Midbrain (tissue), 1 donor: ENCODE measurements around the gene PDZD2.
"Not testable (repeated sequence)": the region's sequence is repeated elsewhere in the genome, so short reads cannot be mapped to it uniquely, and the experiment has no call there.

Experiments
- DNase-seq: peaks from one replicate; lab custom pipeline; 2025; lab: John Stamatoyannopoulos, UW

The PDZD2 gene

GRCh38 chr5:32100691-32101302, 461.9 kb downstream of the PDZD2 start:
- no peak for DNase-seq

- no peak for DNase-seq
Observed at GRCh38 chr5:32102254-32102986, 463.5 kb downstream of the PDZD2 start.

DNA sequence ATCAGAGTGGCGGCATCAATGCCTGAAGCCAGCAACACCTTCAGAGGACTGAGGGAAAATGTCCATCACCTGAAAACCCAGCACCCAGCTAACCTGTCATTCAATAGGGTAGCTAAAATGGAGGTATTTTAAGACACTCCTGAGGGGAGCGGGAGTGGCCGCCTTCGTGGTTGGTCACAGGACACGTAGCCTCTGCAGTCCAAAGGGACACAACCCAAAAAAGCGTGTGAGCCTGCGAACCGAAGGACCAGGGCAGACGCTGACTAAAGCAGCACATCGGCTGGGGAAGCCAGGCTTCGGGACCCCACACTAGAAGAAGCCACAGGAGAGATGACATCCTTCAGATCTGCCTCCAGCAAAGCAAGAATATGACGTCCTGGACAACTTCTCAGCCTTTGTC, 464.6 kb downstream of the PDZD2 start:
- DNase-seq = no peak

DNA sequence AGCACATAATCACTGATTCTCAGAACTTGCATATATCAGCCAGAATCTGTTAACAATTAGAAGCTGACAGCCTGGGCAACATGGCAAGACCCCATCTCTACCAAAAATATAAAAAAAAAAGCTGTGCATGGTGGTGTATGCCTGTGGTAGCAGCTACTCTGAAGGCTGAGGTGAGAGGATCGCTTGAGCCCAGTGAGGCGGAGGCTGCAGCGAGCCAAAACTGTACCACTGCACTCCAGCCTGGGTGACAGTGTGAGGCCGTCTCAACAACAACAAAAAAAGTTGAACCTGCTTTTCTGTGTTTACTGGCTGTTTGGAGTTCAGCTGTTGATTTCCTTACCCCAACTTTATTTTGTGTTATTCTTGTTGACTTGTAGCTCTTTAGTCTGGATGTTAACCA, 468.4 kb downstream of the PDZD2 start:
- no peak for DNase-seq

GRCh38 chr5:32108167-32108566, 469.2 kb downstream of the PDZD2 start:
- DNase-seq = no peak

DNA sequence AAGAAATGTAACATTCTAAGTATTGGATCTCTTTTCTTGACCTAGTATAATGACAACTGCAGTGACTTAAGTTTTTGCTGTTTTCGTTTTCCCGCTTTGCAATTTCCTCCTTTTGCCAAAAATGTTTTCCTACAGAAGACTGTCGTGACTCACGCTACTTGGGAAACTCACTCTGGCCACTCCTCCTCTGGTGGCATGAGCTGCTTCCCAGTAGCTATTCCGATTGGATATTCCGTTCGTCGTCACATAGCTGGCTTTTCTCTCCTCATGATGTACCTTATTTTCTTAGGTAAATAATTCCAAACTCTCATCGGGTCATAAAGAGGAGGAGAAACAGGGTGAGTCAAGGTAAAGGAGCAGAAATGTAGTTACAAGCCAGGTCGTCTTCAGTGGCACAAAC, 470.3 kb downstream of the PDZD2 start:
- no peak for DNase-seq

GRCh38 chr5:32110111-32110696, 471.3 kb downstream of the PDZD2 start:
- DNase-seq = peak; percentile 17

- no peak for DNase-seq
Observed at GRCh38 chr5:32115985-32116384, 477.1 kb downstream of the PDZD2 start.

- no peak for DNase-seq
Observed at GRCh38 chr5:32116574-32117313, 477.8 kb downstream of the PDZD2 start.

GRCh38 chr5:32118922-32119321, 480.0 kb downstream of the PDZD2 start:
- not testable (repeated sequence) for DNase-seq

DNA sequence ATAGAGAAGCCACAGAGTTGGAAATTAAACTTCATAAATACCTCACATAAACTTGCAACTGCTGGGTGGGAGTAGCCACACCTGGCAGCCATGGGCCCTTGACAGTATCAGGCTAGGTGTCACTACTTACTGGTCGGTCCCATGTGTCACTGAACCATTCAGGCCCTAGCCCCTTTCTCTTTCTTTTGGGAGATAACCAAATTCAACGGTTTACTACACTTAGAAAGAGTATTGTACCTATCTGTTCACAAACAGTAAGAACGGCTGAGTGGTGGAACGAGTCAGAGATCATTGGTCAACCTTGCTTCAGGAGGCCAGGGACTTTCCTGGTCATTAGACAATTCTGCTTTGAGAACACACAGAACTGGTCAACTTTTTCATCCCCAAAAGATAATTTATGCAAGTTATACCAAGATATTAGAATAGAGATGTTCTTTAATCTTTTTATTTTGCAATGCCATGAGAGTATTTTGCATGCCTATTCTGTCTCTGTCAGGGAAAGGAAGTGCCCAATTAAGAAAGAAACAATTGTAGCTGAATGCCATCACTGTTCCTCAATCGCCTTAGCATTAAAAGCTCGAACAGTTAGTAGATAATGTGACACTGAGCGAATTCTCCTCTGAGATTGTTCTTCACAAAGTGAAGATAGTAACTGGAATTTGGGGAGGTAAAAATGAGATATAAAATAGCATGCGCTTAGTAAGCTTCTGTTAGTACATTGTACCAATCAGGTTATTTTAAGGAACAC, 484.3 kb downstream of the PDZD2 start:
- peak; percentile 4 for DNase-seq

DNA sequence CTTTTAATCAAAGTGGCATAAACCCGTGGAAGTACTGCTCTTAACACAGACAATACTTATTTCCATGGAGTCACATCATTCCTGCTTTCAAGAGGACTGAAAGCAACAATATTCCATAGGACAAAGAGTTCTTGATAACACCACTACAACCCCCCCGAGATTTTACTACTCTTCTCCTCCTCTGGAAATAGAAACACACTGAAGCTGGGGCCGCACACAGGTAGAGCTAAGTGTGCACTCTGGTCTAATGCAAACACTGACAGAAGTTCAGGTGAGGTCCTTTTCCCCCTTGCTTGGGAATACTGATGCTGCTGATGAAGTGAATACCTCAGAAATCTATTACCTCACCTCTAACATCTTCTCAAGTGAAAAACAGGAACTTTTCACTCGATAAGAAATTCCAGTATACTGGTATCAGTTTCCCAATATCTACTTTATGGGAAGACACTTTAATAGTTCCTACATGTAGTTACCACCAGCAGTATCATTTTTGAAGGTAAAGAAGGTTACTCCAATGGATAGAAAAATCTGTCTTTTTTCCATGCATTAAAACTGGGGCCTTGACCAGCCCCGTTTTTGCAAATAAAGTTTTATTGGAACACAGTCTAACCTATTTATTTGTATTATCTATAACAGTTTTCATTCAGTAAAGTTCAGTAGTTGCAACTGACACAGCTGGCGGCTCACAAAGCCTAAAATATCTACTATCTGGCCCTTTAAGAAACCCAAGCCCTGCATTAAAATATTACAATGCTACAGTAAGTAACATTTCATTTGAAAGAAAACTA, 485.2 kb downstream of the PDZD2 start:
- no peak for DNase-seq

DNA sequence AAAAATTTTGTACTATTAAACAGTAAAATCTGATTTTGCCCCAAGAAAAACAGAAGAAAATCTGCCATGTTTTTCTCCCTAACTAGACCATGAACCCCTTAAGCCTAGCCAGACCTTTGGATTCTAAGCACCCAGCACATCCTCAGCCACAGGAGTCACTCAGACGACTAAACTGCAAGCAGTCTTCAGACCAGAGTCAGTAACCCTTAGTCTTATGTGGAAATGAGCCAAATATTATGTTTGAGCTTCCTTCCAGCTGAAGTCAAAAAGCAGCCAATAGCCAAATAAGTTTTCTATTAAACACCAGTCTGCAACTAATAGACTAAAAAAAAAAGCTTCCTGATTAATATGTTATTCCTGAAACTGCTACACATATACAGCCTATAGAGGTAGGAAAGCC, 487.8 kb downstream of the PDZD2 start:
- no peak for DNase-seq

GRCh38 chr5:32127711-32128110, 488.8 kb downstream of the PDZD2 start:
- DNase-seq = no peak

GRCh38 chr5:32129074-32129598, 490.2 kb downstream of the PDZD2 start:
- no peak for DNase-seq

- no peak for DNase-seq
Observed at GRCh38 chr5:32130865-32131264, 491.9 kb downstream of the PDZD2 start.

GRCh38 chr5:32131604-32132003, 492.7 kb downstream of the PDZD2 start:
- no peak for DNase-seq

DNA sequence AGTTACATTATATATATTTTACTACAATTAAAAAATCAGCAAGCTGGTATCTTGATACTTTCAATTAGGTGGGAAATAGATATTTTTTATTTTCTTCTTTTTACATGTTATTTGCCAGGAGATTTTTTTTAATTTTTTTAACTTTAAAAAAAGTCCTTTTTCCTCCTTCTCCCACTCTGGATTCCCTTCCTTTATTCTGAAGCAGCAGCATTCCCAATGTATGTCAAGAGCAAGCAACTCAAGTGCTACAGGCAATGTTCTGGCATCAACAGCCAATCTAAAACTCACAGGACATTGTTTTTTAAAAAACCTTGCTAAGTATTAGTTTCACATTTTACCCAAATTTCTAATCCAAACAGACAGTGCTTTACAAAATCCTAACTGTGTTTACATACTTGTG, 493.8 kb downstream of the PDZD2 start:
- DNase-seq = no peak

- no peak for DNase-seq
Observed at GRCh38 chr5:32135086-32135485, 496.2 kb downstream of the PDZD2 start.

DNA sequence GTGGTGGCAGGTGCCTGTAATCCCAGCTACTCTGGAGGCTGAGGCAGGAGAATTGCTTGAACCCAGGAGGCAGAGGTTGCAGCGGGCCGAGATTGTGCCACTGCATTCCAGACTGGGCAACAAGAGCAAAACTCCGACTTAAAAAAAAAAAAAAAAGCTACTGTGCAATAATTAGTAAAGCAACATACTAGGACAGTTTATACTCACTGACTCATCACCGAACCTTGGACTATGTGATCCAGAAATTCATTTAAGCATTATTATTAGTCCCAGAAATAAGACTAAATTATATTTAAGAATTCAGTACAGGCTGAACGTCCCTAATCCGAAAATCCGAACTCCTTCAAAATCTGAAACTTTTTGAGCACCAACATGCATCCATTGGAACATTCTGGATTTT, 497.4 kb downstream of the PDZD2 start:
- no peak for DNase-seq
